HepG2 (cell line): Measurements from ENCODE around the gene ART4. TPM values are rescaled to one million over a fixed set of nuclear protein-coding genes. Genes with fewer than 3 reads are reported as not detected.

ENCODE experiments used
- ATF4 ChIP-seq, 2 experiments: fragments of 450-650 bp in 1 of 2; sonication (generic) in 1 of 2; formaldehyde crosslinking; IDR thresholded peaks; 2 replicates each; pipeline versions ENCODE4 v1.5.0 to v1.8.0; 2020 to 2022; ENCODE audit warnings: mild to moderate bottlenecking in 1 of 2, missing genetic modification reagents in 1 of 2
- BATF2 ChIP-seq: sonication (generic); formaldehyde crosslinking; IDR thresholded peaks from 2 replicates; pipeline ENCODE4 v1.8.0; 2022; ENCODE audit warnings: mild to moderate bottlenecking, missing genetic modification reagents, moderate library complexity
- EED ChIP-seq: sonication (generic); formaldehyde crosslinking; IDR thresholded peaks from 2 replicates; pipeline ENCODE4 v1.5.0; 2020; ENCODE audit warnings: mild to moderate bottlenecking, missing genetic modification reagents
- FUBP1 ChIP-seq: sonication (generic); formaldehyde crosslinking; IDR thresholded peaks from 2 replicates; pipeline ENCODE4 v1.5.1; 2020; ENCODE audit warnings: missing genetic modification reagents, mild to moderate bottlenecking, borderline replicate concordance
- IRX3 ChIP-seq: sonication (generic); formaldehyde crosslinking; IDR thresholded peaks from 2 replicates; pipeline ENCODE4 v1.8.1; 2023; ENCODE audit warnings: mild to moderate bottlenecking, low read depth, missing genetic modification reagents, borderline replicate concordance
- MEIS1 ChIP-seq: sonication (generic); formaldehyde crosslinking; IDR thresholded peaks from 2 replicates; pipeline ENCODE4 v1.9.0; 2021; ENCODE audit warnings: mild to moderate bottlenecking, missing genetic modification reagents, moderate library complexity, borderline replicate concordance
- MIER2 ChIP-seq: IDR thresholded peaks from 2 replicates; pipeline ENCODE4 v1.6.1; 2016; ENCODE audit warnings: missing biosample characterization, missing genetic modification reagents
- MIER3 ChIP-seq: IDR thresholded peaks from 2 replicates; pipeline ENCODE4 v1.6.1; 2016; ENCODE audit warnings: missing compliant biosample characterization, borderline replicate concordance
- MTA1 ChIP-seq: sonication (generic); formaldehyde crosslinking; IDR thresholded peaks from 2 replicates; pipeline ENCODE4 v1.4.0; 2020; ENCODE audit warnings: missing genetic modification reagents, mild to moderate bottlenecking, borderline replicate concordance
- NFRKB ChIP-seq: fragments of 450-650 bp; IDR thresholded peaks from 2 replicates; pipeline ENCODE4 v1.6.1; 2017
- PLRG1 ChIP-seq: fragments of 450-650 bp; conservative IDR thresholded peaks from 2 replicates; pipeline ENCODE4 v1.6.1; 2016
- POLR2AphosphoS2 ChIP-seq: IDR thresholded peaks from 2 replicates; pipeline ENCODE4 v1.6.1; 2011; ENCODE audit warnings: low read depth, low read length, improper control_type of control experiment
- RBM39 ChIP-seq: fragments of 200-400 bp; formaldehyde crosslinking; IDR thresholded peaks from one replicate; pipeline ENCODE4 v1.6.1; 2018; ENCODE audit warnings: antibody characterized with exemption, mild to moderate bottlenecking, low read depth, low read length; ENCODE audit not compliant: poor library complexity, severe bottlenecking
- TOPORS ChIP-seq: sonication (generic); formaldehyde crosslinking; IDR thresholded peaks from 2 replicates; pipeline ENCODE4 v1.8.0; 2023; ENCODE audit warnings: mild to moderate bottlenecking, missing genetic modification reagents
- ZBTB10 ChIP-seq: sonication (generic); formaldehyde crosslinking; IDR thresholded peaks from 2 replicates; pipeline ENCODE4 v1.4.0; 2020; ENCODE audit warnings: missing genetic modification reagents, borderline replicate concordance
- ZBTB21 ChIP-seq: sonication (generic); formaldehyde crosslinking; IDR thresholded peaks from 2 replicates; pipeline ENCODE4 v1.4.0; 2020; ENCODE audit warnings: missing genetic modification reagents
- ZFP1 ChIP-seq: IDR thresholded peaks from 2 replicates; pipeline ENCODE4 v1.6.1; 2016
- ZKSCAN5 ChIP-seq: sonication (generic); formaldehyde crosslinking; IDR thresholded peaks from 2 replicates; pipeline ENCODE4 v1.5.1; 2020; ENCODE audit warnings: mild to moderate bottlenecking, missing genetic modification reagents
- ZKSCAN8 ChIP-seq: IDR thresholded peaks from 2 replicates; pipeline ENCODE4 v1.6.1; 2016; ENCODE audit warnings: borderline replicate concordance, missing genetic modification reagents, missing compliant biosample characterization
- ZNF207 ChIP-seq: fragments of 450-650 bp; IDR thresholded peaks from 2 replicates; pipeline ENCODE4 v1.6.1; 2016; ENCODE audit warnings: antibody characterized with exemption, borderline replicate concordance
- ZNF792 ChIP-seq: IDR thresholded peaks from 2 replicates; pipeline ENCODE4 v1.6.1; 2016
- polyA plus RNA-seq, 8 experiments: library from polyadenylated mRNA; depleted of rRNA in 3 of 8; stranded (reverse) in 7 of 8; unstranded in 1 of 8; fragments of >200 nt; fragmentation: Illumina TruSeq in 4 of 8; extraction: Trizol in 4 of 8; gene quantifications; 2 replicates each; pipeline versions ENCODE4 v1.2.1 to v1.2.3, GENCODE V29; 2011 to 2016; ENCODE audit warnings: low read depth in 4 of 8, missing spikeins in 1 of 8, mixed read lengths in 1 of 8; ENCODE audit not compliant: insufficient read depth in 1 of 8
- total RNA-seq, 5 experiments: library from RNA; depleted of rRNA; stranded (reverse); fragments of >200 nt; fragmentation: Illumina TruSeq; extraction: Trizol; gene quantifications; 2 replicates each; pipeline ENCODE4 v1.2.3, GENCODE V29; 2016; ENCODE audit warnings: low read depth in 1 of 5
- TF ChIP-seq, protein P1 (sequence below): sonication (generic); formaldehyde crosslinking; IDR thresholded peaks from 2 replicates; pipeline ENCODE4 v1.5.0; 2020; ENCODE audit warnings: missing genetic modification reagents

Gene ART4
- total and polyA plus RNA-seq, 2 of the 13 experiments (the other 11 are each of a cell fraction or from before 2014, with no cell fraction given), result 17.6 to 20.3 TPM

GRCh38 chr12:14836336-14837210, 6.8 kb downstream of the ART4 start (continued):
- TF ChIP-seq ATF4 (CRISPR knock-in tag; IDR thresholded peaks at IDR 0.05) (0 out of 4 replicates have a peak, but pooled peaks of 1 of the 2 experiments have one; percentile 49), ZBTB21 (no peak), RBM39 (no peak), EED (CRISPR knock-in tag) (no peak), MIER2 (CRISPR knock-in tag) (no peak), ZKSCAN8 (CRISPR knock-in tag) (no peak), MIER3 (CRISPR knock-in tag) (no peak), ZKSCAN5 (CRISPR knock-in tag) (no peak), ZFP1 (no peak), ZNF792 (no peak), ZNF207 (no peak), MEIS1 (CRISPR knock-in tag) (no peak), PLRG1 (no peak), FUBP1 (CRISPR knock-in tag) (no peak), MTA1 (CRISPR knock-in tag) (no peak), POLR2AphosphoS2 (no peak), IRX3 (CRISPR knock-in tag) (no peak), BATF2 (CRISPR knock-in tag) (no peak), TOPORS (CRISPR knock-in tag) (no peak), ZBTB10 (CRISPR knock-in tag) (no peak), NFRKB (no peak)
- TF ChIP-seq, protein P1, sequence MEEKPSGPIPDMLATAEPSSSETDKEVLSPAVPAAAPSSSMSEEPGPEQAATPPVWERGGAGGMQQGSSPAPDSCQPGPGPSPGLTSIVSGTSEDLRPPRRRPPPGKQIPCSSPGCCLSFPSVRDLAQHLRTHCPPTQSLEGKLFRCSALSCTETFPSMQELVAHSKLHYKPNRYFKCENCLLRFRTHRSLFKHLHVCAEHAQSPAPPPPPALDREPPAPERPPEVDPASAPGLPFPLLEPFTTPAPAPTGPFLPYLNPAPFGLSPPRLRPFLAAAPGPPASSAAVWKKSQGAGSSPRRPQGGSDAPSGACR, result no peak
- TF ChIP-seq, all 625 proteins: peak for 9
